Aorta (tissue), 5 donors: ENCODE results near the gene ANO7. TPM values are rescaled to one million over a fixed set of nuclear protein-coding genes. Genes with fewer than 3 reads are reported as not detected.

ENCODE experiments used
- ATAC-seq: fragments of 200-7000 bp; cut with Tn5 transposase; one replicate; pipeline ENCODE4 v1.9.1; 2022; ENCODE audit warnings: moderate library complexity; ENCODE audit not compliant: low FRiP score
- DNase-seq, 2 donors: peaks; one replicate each; pipeline ENCODE4 v3.0.0-alpha.2; 2020
- H3K27ac ChIP-seq, 2 donors: one replicate each; pipeline ENCODE4 v1.5.1; 2013; ENCODE audit warnings: low read length in 2 of 2, mild to moderate bottlenecking in 2 of 2, moderate library complexity in 2 of 2, control low read depth in 1 of 2, inconsistent platforms in 1 of 2, low read depth in 1 of 2
- H3K27me3 ChIP-seq, 2 donors: one replicate each; pipeline ENCODE4 v1.6.1; 2013; ENCODE audit warnings: control low read depth in 1 of 2, low read length in 1 of 2, mild to moderate bottlenecking in 1 of 2, moderate library complexity in 1 of 2; ENCODE audit not compliant: insufficient read depth in 2 of 2, control insufficient read depth in 1 of 2
- H3K36me3 ChIP-seq, 2 donors: one replicate each; pipeline ENCODE4 v1.6.1; 2013; ENCODE audit warnings: control low read depth in 1 of 2, low read length in 1 of 2, mild to moderate bottlenecking in 1 of 2; ENCODE audit not compliant: insufficient read depth in 2 of 2, control insufficient read depth in 1 of 2
- H3K4me1 ChIP-seq, 2 donors: one replicate each; pipeline ENCODE4 v1.6.1; 2013; ENCODE audit warnings: low read length in 2 of 2, control low read depth in 1 of 2, mild to moderate bottlenecking in 1 of 2, moderate library complexity in 1 of 2; ENCODE audit not compliant: insufficient read depth in 2 of 2, control insufficient read depth in 1 of 2
- H3K4me3 ChIP-seq, 2 donors: one replicate each; pipeline ENCODE4 v1.5.1; 2013; ENCODE audit warnings: low read length in 2 of 2, control low read depth in 1 of 2, mild to moderate bottlenecking in 1 of 2
- H3K9me3 ChIP-seq: one replicate; pipeline ENCODE4 v1.6.1; 2013; ENCODE audit warnings: mild to moderate bottlenecking, low read length; ENCODE audit not compliant: control insufficient read depth
- WGBS, 2 donors: extraction: QIAGEN DNeasy Blood & Tissue Kit; methylation state at CpG; one replicate each; pipeline ENCODE4 v1.1.7; 2013; 5-methylcytosine and 5-hydroxymethylcytosine counted together
- intact Hi-C, 2 donors: fragments of 100-400 bp; cut with DNase I; formaldehyde crosslinking; loops; one replicate each; pipeline versions ENCODE4 v1.14.2 to v1.15.0; 2022
- polyA plus RNA-seq, 2 donors: library from polyadenylated mRNA; stranded (reverse); fragments of 200-250 nt; gene quantifications; one replicate each; pipeline ENCODE4 v1.2.3, GENCODE V29; 2013
- total RNA-seq, 2 donors: library from RNA; stranded (reverse); fragmentation: NEBNext Ultra II Directional; extraction: Animal tissue kit (Norgen Biotek cat#: 25700); gene quantifications; one replicate each; pipeline ENCODE4 v1.2.1, GENCODE V29; 2021
- donor health status: healthy with polysubstance abuse.
- donor health status: Bipolar disorder and iron deficiency.
- donor health status: DM: no; HTN: no; CAD: no.
- donor health status: DM: no; HTN: no; CAD: no.
- donor health status: DM: yes; HTN: yes; CAD: no.

Gene ANO7
- total and polyA plus RNA-seq, 4 donors: 1.2 to 5.4 (median 2.9) TPM; not detected in 1

- ATAC-seq: no peak
- 76 to 85% methylated on average over 8 of the region's 8 CpGs for WGBS, 2 donors
- intact Hi-C loops: loop anchor here in 1 of 2 donors (10.0 kb wide), 1 partner anchor 370 kb away; no protein-coding TSS in a partner anchor
These were observed 36.5 kb downstream of the ANO7 start for GRCh38 chr2:241224851-241225438.

DNA sequence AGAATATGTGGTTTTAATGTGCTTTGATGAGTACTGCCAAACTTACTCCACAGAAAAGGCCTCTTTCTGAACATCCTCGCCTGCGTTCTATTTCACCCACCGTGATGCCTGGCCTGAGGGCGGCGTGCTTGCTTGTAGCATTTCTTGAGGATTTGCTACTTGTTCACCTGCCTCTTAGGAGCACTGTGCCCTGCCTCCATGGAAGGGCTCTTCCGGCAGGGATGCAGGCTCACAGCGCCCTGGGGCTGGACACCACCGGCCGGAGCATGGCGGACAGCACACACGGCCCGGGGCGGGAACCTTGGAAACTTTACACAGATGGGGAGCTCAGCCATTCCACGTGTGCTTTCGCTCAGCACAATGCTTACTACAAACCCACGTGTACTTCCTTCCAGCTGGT lies 37.1 kb downstream of the ANO7 start:
- intact Hi-C loops: loop anchor here in 1 of 2 donors (10.0 kb wide), 1 partner anchor 371 kb away; no protein-coding TSS in a partner anchor
- H3K4me1 ChIP-seq: no peaks in the 10 kb centered on the region
- WGBS, 2 donors: 90 to 91% methylated on average over 16 of the region's 16 CpGs
- no peaks in the 10 kb centered on the region for H3K27me3 ChIP-seq
- no peaks in the 10 kb centered on the region for H3K9me3 ChIP-seq
- no peak overlapping the region for H3K4me3 ChIP-seq
- ATAC-seq: no peak
- DNase-seq: peak; percentile 23 to 63
- peaks cover 4 to 16% of the 10 kb centered on the region in 2 donors for H3K36me3 ChIP-seq
- H3K27ac ChIP-seq: no peak overlapping the region

More at GRCh38 chr2:241224851-241225438, 36.5 kb downstream of the ANO7 start:
- H3K9me3 ChIP-seq: no peaks in the 10 kb centered on the region
- H3K4me1 ChIP-seq: no peaks in the 10 kb centered on the region
- no peaks in the 10 kb centered on the region for H3K27me3 ChIP-seq
- H3K36me3 ChIP-seq: peaks cover 4 to 11% of the 10 kb centered on the region in 2 donors
- H3K27ac ChIP-seq: no peak overlapping the region
- H3K4me3 ChIP-seq: no peak overlapping the region
- DNase-seq: peak in 1 of 2 donors; percentile 24

GRCh38 chr2:241225983-241226382 lies 37.5 kb downstream of the ANO7 start:
- ATAC-seq: no peak
- peak; percentile 33 to 55 for DNase-seq

GRCh38 chr2:241226723-241227572 lies 38.5 kb downstream of the ANO7 start:
- H3K27ac ChIP-seq: no peak overlapping the region
- H3K36me3 ChIP-seq: peaks cover 4 to 17% of the 10 kb centered on the region in 2 donors
- intact Hi-C loops: loop anchor here in 1 of 2 donors (10.0 kb wide), 1 partner anchor 372 kb away; no protein-coding TSS in a partner anchor
- ATAC-seq (no peak), DNase-seq (peak; percentile 32 to 72)
- no peaks in the 10 kb centered on the region for H3K9me3 ChIP-seq
- no peaks in the 10 kb centered on the region for H3K4me1 ChIP-seq
- WGBS, 2 donors: 79 to 83% methylated on average over 19 of the region's 19 CpGs
- H3K27me3 ChIP-seq: no peaks in the 10 kb centered on the region
- H3K4me3 ChIP-seq: no peak overlapping the region

More at GRCh38 chr2:241225983-241226382, 37.5 kb downstream of the ANO7 start:
- H3K4me3 ChIP-seq: no peak overlapping the region
- no peaks in the 10 kb centered on the region for H3K9me3 ChIP-seq
- H3K36me3 ChIP-seq: peaks cover 4 to 17% of the 10 kb centered on the region in 2 donors
- no peaks in the 10 kb centered on the region for H3K4me1 ChIP-seq
- no peak overlapping the region for H3K27ac ChIP-seq
- intact Hi-C loops: loop anchor here in 1 of 2 donors (10.0 kb wide), 1 partner anchor 371 kb away; no protein-coding TSS in a partner anchor
- 85 to 91% methylated on average over 16 of the region's 16 CpGs for WGBS, 2 donors
- H3K27me3 ChIP-seq: no peaks in the 10 kb centered on the region

DNA sequence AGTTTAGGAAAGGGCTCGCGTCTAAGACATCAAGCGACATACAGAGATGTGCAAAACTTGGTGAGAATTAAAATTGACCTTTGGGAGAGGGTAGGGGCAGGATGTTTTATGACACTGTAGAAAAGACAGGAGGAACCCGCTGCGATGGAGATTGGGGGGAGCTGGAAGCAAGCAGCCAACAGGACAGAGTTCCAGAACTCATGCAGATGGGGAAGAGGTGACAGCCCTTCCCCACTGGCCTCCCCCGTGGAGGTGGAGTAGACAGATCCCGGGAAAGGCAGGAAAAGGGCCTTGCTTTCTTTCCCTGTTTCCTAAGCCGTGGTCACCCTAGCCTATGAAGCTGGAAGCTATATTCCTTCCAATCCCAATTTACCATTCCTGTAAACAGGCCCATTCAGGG lies 39.1 kb downstream of the ANO7 start:
- ATAC-seq (no peak), DNase-seq (peak in 1 of 2 donors; percentile 9)
- WGBS, 2 donors: 83 to 85% methylated on average over 8 of the region's 8 CpGs
- Histone ChIP-seq H3K27me3 (no peaks in the 10 kb centered on the region), H3K27ac (no peak overlapping the region), H3K4me1 (no peaks in the 10 kb centered on the region), H3K9me3 (no peaks in the 10 kb centered on the region), H3K36me3 (peaks cover 4 to 17% of the 10 kb centered on the region in 2 donors), H3K4me3 (no peak overlapping the region)
- intact Hi-C loops: loop anchor here in 1 of 2 donors (10.0 kb wide), 1 partner anchor 373 kb away; no protein-coding TSS in a partner anchor

GRCh38 chr2:241228081-241228859 lies 39.8 kb downstream of the ANO7 start:
- no peaks in the 10 kb centered on the region for H3K27me3 ChIP-seq
- DNase-seq: peak; percentile 42 to 77
- peaks cover 4 to 21% of the 10 kb centered on the region in 2 donors for H3K36me3 ChIP-seq
- no peaks in the 10 kb centered on the region for H3K9me3 ChIP-seq
- intact Hi-C loops: loop anchor here in 1 of 2 donors (10.0 kb wide), 1 partner anchor 373 kb away; no protein-coding TSS in a partner anchor
- H3K27ac ChIP-seq: no peak overlapping the region
- H3K4me1 ChIP-seq: no peaks in the 10 kb centered on the region
- 89% methylated on average over 26 of the region's 26 CpGs for WGBS, 2 donors
- no peak for ATAC-seq
- H3K4me3 ChIP-seq: no peak overlapping the region

DNA sequence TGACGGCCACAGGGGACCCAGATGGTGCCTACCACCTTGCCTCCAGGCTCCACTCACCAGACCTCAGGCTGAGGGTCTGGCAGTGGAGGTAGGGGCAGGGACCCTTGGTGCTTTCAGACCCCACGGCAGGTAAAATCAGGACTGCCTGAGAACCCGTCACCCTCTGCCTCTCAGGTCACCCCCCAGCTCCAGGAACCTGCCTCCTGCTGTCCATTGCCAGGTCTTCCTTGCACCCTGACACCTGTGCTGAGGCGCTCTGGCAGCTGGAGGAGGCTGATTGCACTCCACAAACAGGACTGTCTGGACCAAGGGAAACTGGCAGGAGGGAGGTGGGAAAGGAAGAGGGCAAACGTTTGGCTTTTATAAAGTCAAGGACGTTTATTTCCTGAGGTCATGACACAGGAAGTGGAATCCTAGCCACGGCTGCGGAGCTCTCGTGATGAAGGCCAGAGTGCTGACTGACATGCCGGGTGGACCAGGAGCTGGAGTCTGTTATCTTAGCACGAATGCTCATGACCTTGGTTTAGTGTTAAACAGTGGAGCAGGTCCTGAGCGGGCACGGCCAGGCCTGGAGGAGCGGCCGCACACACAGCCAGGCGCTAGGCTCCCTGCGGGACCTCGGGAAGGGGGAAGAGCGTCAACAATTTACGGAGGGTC lies 40.5 kb downstream of the ANO7 start:
- intact Hi-C loops: loop anchor here in 1 of 2 donors (10.0 kb wide), 1 partner anchor 374 kb away; no protein-coding TSS in a partner anchor
- DNase-seq: peak; percentile 35 to 66
- Histone ChIP-seq H3K4me3 (no peak overlapping the region), H3K27ac (no peak overlapping the region), H3K36me3 (peaks cover 4 to 21% of the 10 kb centered on the region in 2 donors), H3K27me3 (no peaks in the 10 kb centered on the region), H3K4me1 (no peaks in the 10 kb centered on the region), H3K9me3 (no peaks in the 10 kb centered on the region)
- WGBS, 2 donors: 71 to 75% methylated on average over 20 of the region's 20 CpGs
- ATAC-seq: no peak
